Measurements from ENCODE around the gene LMX1B.

The LMX1B gene

GRCh38 chr9:126626926-126627233 is 13.2 kb downstream of the LMX1B start:
- H3K4me3 ChIP-seq (ENCODE audit: low read depth, low read length), result no peak overlapping the region
- no peak for DNase-seq (ENCODE audit: low read depth)
- TF ChIP-seq MAX (IDR thresholded peaks at IDR 0.05; ENCODE audit: low read depth, low read length) (no peak), POLR2A (IDR thresholded peaks at IDR 0.05; ENCODE audit: extremely low read depth, insufficient read length) (no peak), MYC (IDR thresholded peaks at IDR 0.05; ENCODE audit: low read depth, low read length) (no peak), CTCF (IDR thresholded peaks at IDR 0.05; ENCODE audit: low read depth, low read length) (no peak)

GRCh38 chr9:126628146-126628545 is 14.4 kb downstream of the LMX1B start:
- DNase-seq (ENCODE audit: low read depth), result no peak
- no peak overlapping the region for H3K4me3 ChIP-seq (ENCODE audit: low read depth, low read length)
- TF ChIP-seq POLR2A (IDR thresholded peaks at IDR 0.05; ENCODE audit: extremely low read depth, insufficient read length) (no peak), CTCF (IDR thresholded peaks at IDR 0.05; ENCODE audit: low read depth, low read length) (no peak), MYC (IDR thresholded peaks at IDR 0.05; ENCODE audit: low read depth, low read length) (no peak), MAX (IDR thresholded peaks at IDR 0.05; ENCODE audit: low read depth, low read length) (no peak)

GRCh38 chr9:126628969-126629674 is 15.4 kb downstream of the LMX1B start:
- DNase-seq (ENCODE audit: low read depth), result no peak
- TF ChIP-seq POLR2A (IDR thresholded peaks at IDR 0.05; ENCODE audit: extremely low read depth, insufficient read length) (no peak), CTCF (IDR thresholded peaks at IDR 0.05; ENCODE audit: low read depth, low read length) (no peak), MYC (IDR thresholded peaks at IDR 0.05; ENCODE audit: low read depth, low read length) (no peak), MAX (IDR thresholded peaks at IDR 0.05; ENCODE audit: low read depth, low read length) (no peak)
- no peak overlapping the region for H3K4me3 ChIP-seq (ENCODE audit: low read depth, low read length)

GRCh38 chr9:126630458-126631237 is 16.9 kb downstream of the LMX1B start:
- DNase-seq (ENCODE audit: low read depth), result no peak
- TF ChIP-seq CTCF (IDR thresholded peaks at IDR 0.05; ENCODE audit: low read depth, low read length) (no peak), POLR2A (IDR thresholded peaks at IDR 0.05; ENCODE audit: extremely low read depth, insufficient read length) (no peak), MYC (IDR thresholded peaks at IDR 0.05; ENCODE audit: low read depth, low read length) (no peak), MAX (IDR thresholded peaks at IDR 0.05; ENCODE audit: low read depth, low read length) (no peak)
- no peak overlapping the region for H3K4me3 ChIP-seq (ENCODE audit: low read depth, low read length)

- H3K4me3 ChIP-seq (ENCODE audit: low read depth, low read length), result no peak overlapping the region
- no peak for TF ChIP-seq POLR2A (IDR thresholded peaks at IDR 0.05; ENCODE audit: extremely low read depth, insufficient read length)
- no peak for TF ChIP-seq MAX (IDR thresholded peaks at IDR 0.05; ENCODE audit: low read depth, low read length)
- TF ChIP-seq MYC (IDR thresholded peaks at IDR 0.05; ENCODE audit: low read depth, low read length), result no peak
- TF ChIP-seq CTCF (IDR thresholded peaks at IDR 0.05; ENCODE audit: low read depth, low read length), result no peak
- DNase-seq (ENCODE audit: low read depth), result peak; percentile 26
Measured at GRCh38 chr9:126631254-126631653, 17.5 kb downstream of the LMX1B start.
